Spleen (tissue), 13 donors: ENCODE measurements around the gene DNPEP. TPM values are rescaled to one million over a fixed set of nuclear protein-coding genes. Genes with fewer than 3 reads are reported as not detected.
A peak's percentile ranks its signal among the peaks of the same experiment; 100 is the strongest.

Experiments used
- DNase-seq: peaks from one replicate; pipeline ENCODE4 v3.0.0-alpha.2; 2020
- H3K27ac ChIP-seq, 8 donors: fragments of 200-600 bp; sonication (generic) in 7 of 8; 1 replicate in 4 of 8; 2 replicates in 4 of 8; pipeline versions ENCODE4 v1.5.0 to v1.8.0; 2016 to 2021; ENCODE audit warnings: inconsistent platforms in 4 of 8, mild to moderate bottlenecking in 4 of 8, moderate library complexity in 1 of 8
- H3K27me3 ChIP-seq, 7 donors: fragments of 200-600 bp; sonication (generic) in 6 of 7; replicated peaks in 1 of 7; 1 replicate in 4 of 7; 2 replicates in 3 of 7; pipeline versions ENCODE4 v1.5.0 to v1.8.0; 2016 to 2021; ENCODE audit warnings: inconsistent platforms in 3 of 7, mild to moderate bottlenecking in 1 of 7
- H3K36me3 ChIP-seq, 6 donors: fragments of 200-600 bp; sonication (generic) in 5 of 6; 1 replicate in 4 of 6; 2 replicates in 2 of 6; pipeline versions ENCODE4 v1.5.0 to v1.8.0; 2016 to 2021; ENCODE audit warnings: inconsistent platforms in 2 of 6
- H3K4me1 ChIP-seq, 6 donors: fragments of 200-600 bp; sonication (generic) in 5 of 6; 1 replicate in 3 of 6; 2 replicates in 3 of 6; pipeline versions ENCODE4 v1.5.0 to v1.8.0; 2016 to 2021; ENCODE audit warnings: inconsistent platforms in 3 of 6
- H3K4me3 ChIP-seq, 8 donors: fragments of 200-600 bp; sonication (generic) in 7 of 8; 1 replicate in 4 of 8; 2 replicates in 4 of 8; pipeline versions ENCODE4 v1.5.0 to v1.8.0; 2016 to 2021; ENCODE audit warnings: inconsistent platforms in 4 of 8, mild to moderate bottlenecking in 4 of 8, moderate library complexity in 2 of 8
- H3K9me3 ChIP-seq, 8 donors: fragments of 200-600 bp; sonication (generic) in 7 of 8; 1 replicate in 4 of 8; 2 replicates in 4 of 8; pipeline versions ENCODE4 v1.5.0 to v1.8.0; 2016 to 2021; ENCODE audit warnings: inconsistent platforms in 4 of 8
- CTCF ChIP-seq, 11 experiments: fragments of 200-600 bp in 7 of 11; fragments of 450-650 bp in 4 of 11; sonication (generic) in 4 of 11; IDR thresholded peaks in 8 of 11; conservative IDR thresholded peaks in 3 of 11; 1 replicate in 7 of 11; 2 replicates in 4 of 11; pipeline versions ENCODE4 v1.4.0 to v1.8.0; 2016 to 2021; ENCODE audit warnings: antibody characterized with exemption in 11 of 11, inconsistent platforms in 4 of 11, mild to moderate bottlenecking in 1 of 11
- POLR2A ChIP-seq, 3 donors: fragments of 450-650 bp; IDR thresholded peaks; one replicate each; pipeline ENCODE4 v1.5.1; 2017; ENCODE audit warnings: antibody characterized with exemption in 3 of 3, mild to moderate bottlenecking in 1 of 3
- POLR2AphosphoS5 ChIP-seq, 3 donors: sonication (generic); formaldehyde crosslinking; IDR thresholded peaks; one replicate each; pipeline ENCODE4 v1.5.1; 2017; ENCODE audit warnings: antibody characterized with exemption in 3 of 3
- WGBS, 5 donors: extraction: QIAGEN DNeasy Blood & Tissue Kit in 3 of 5; methylation state at CpG; one replicate each; pipeline versions ENCODE4 v1.1.5 to v1.1.7; 2013 to 2018; 5-methylcytosine and 5-hydroxymethylcytosine counted together
- intact Hi-C: fragments of 100-400 bp; cut with DNase I; formaldehyde crosslinking; loops from one replicate; pipeline ENCODE4 v1.15.0; 2023; ENCODE audit warnings: low total_unique reads
- long read RNA-seq, 2 donors: transcript quantifications; one replicate each; lab custom pipeline, GENCODE V29; 2026
- polyA plus RNA-seq, 3 donors: library from polyadenylated mRNA; stranded (reverse); fragments of 200-250 nt; gene quantifications; one replicate each; pipeline ENCODE4 v1.2.1, GENCODE V29; 2013
- total RNA-seq, 7 donors: library from RNA; depleted of rRNA in 3 of 7; stranded (reverse); fragments of >200 nt in 3 of 7; fragmentation: NEBNext Ultra II Directional in 4 of 7; extraction: Animal tissue kit (Norgen Biotek cat#: 25700) in 4 of 7; gene quantifications; one replicate each; pipeline versions ENCODE4 v1.1.0 to v1.2.1, GENCODE V29; 2016 to 2021
- donor health status: healthy with polysubstance abuse.
- donor health status: DM: no; HTN: no; CAD: no; lungs with moderate emphysema.
- donor health status: DM: no; HTN: no; CAD: no.
- donor health status: Bipolar disorder and iron deficiency.
- donor health status: healthy.
- donor health status: DM: no; HTN: no; CAD: no.
- donor health status: DM: yes; HTN: yes; CAD: no.

The DNPEP gene
- 10 to 100 TPM; 46.7 to 65.8 (median 59.2) TPM for total RNA-seq
- 10 to 100 TPM; 74.4 to 92.8 (median 91.7) TPM for polyA plus RNA-seq
- long read RNA-seq, donor 1, transcript DNPEP-201 (15 exons, 2,425 nt): major isoform, 13 of 23 reads
- long read RNA-seq, donor 1, partial matches to known transcripts: 5 of 23 reads
- long read RNA-seq, donor 1, other reads (novel, unspliced or antisense): 0 of 23 reads
- long read RNA-seq, donor 2, transcript DNPEP-201 (15 exons, 2,425 nt): major isoform, 9 of 15 reads
- long read RNA-seq, donor 2, partial matches to known transcripts: 0 of 15 reads
- long read RNA-seq, donor 2, other reads (novel, unspliced or antisense): 0 of 15 reads

GRCh38 chr2:219387306-219388120 lies at the start of gene DNPEP:
DNPEP (minus strand) TSS chr2:219387912; CDS start chr2:219387794, 118 bp downstream.
- Histone ChIP-seq H3K4me3 (peak within 1 kb of the TSS; percentile 69 to 86 (median 82)), H3K9me3 (peaks cover 0 to 5% (median 0%) of the 10 kb centered on the region in 8 donors), H3K4me1 (peaks cover 2 to 38% (median 20%) of the 10 kb centered on the region in 6 donors), H3K36me3 (peaks cover 5 to 40% (median 38%) of the 10 kb centered on the region in 6 donors), H3K27me3 (no peaks in the 10 kb centered on the region), H3K27ac (peak within 1 kb of the TSS; percentile 94 to 99 (median 96))
- DNase-seq: peak; percentile 99
- 0 to 1% (median 1%) methylated on average over 22 to 75 of the region's 76 CpGs for WGBS, 5 donors
- TF ChIP-seq POLR2AphosphoS5 (IDR thresholded peaks at IDR 0.05) (peak; percentile 55 to 85 (median 78)), CTCF (IDR thresholded peaks at IDR 0.05 in 8 of 11, conservative IDR thresholded peaks at IDR 0.05 in 3 of 11) (peak in 1 of 11 experiments; percentile 32), POLR2A (IDR thresholded peaks at IDR 0.05) (peak in 1 of 3 donors; percentile 23)
- intact Hi-C loops: no loop called here

GRCh38 chr2:219437141-219437540 lies 49.4 kb upstream of the DNPEP start:
- WGBS, 5 donors: 83 to 87% (median 84%) methylated on average over 1 to 3 of the region's 3 CpGs
- H3K27ac ChIP-seq: no peak overlapping the region

DNA sequence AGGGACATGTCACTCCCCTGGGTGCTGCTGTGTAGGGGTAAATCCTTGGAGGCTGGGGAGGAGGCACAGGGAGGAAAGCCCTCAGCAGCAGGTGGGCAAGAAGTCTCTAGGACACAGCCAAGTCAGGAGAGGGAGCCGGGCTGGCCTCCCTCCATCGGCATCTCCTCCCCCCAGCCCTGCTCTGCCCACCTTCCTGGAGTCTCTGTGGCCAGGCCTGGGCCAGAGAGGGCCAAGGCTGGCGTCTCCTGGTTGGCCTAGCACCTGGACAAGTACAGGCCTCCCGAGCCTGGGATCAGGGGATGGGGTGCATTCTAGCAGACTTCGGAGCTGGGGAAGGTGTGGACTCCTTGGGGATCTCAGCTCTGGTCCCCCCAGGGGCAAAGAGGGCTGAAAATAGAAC lies 48.8 kb upstream of the DNPEP start:
- no peak for DNase-seq
- Histone ChIP-seq H3K9me3 (no peaks in the 10 kb centered on the region), H3K36me3 (no peaks in the 10 kb centered on the region), H3K4me1 (peaks cover 5 to 21% (median 14%) of the 10 kb centered on the region in 6 donors), H3K27me3 (peaks cover 2 to 80% (median 41%) of the 10 kb centered on the region in 7 donors), H3K27ac (no peak overlapping the region), H3K4me3 (no peak overlapping the region)
- intact Hi-C loops: no loop called here
- TF ChIP-seq CTCF (IDR thresholded peaks at IDR 0.05 in 8 of 11, conservative IDR thresholded peaks at IDR 0.05 in 3 of 11): no peak
- TF ChIP-seq POLR2A (IDR thresholded peaks at IDR 0.05): no peak
- no peak for TF ChIP-seq POLR2AphosphoS5 (IDR thresholded peaks at IDR 0.05)
- WGBS, 5 donors: 80 to 98% (median 89%) methylated on average over 5 of the region's 5 CpGs

More at GRCh38 chr2:219437141-219437540, 49.4 kb upstream of the DNPEP start:
- no peaks in the 10 kb centered on the region for H3K36me3 ChIP-seq
- H3K4me1 ChIP-seq: peaks cover 5 to 26% (median 17%) of the 10 kb centered on the region in 6 donors
- intact Hi-C loops: no loop called here
- H3K27me3 ChIP-seq: peaks cover 2 to 86% (median 47%) of the 10 kb centered on the region in 7 donors
- H3K9me3 ChIP-seq: no peaks in the 10 kb centered on the region
- H3K4me3 ChIP-seq: no peak overlapping the region
- TF ChIP-seq POLR2A (IDR thresholded peaks at IDR 0.05): no peak
- TF ChIP-seq CTCF (IDR thresholded peaks at IDR 0.05 in 8 of 11, conservative IDR thresholded peaks at IDR 0.05 in 3 of 11): no peak
- no peak for TF ChIP-seq POLR2AphosphoS5 (IDR thresholded peaks at IDR 0.05)
- peak; percentile 67 for DNase-seq
